ENCODE results near the gene DRD3. TPM values are rescaled to one million over a fixed set of nuclear protein-coding genes. Genes with fewer than 3 reads are reported as not detected.
A peak's percentile ranks its signal among the peaks of the same experiment; 100 is the strongest.

DRD3 gene
- total and polyA plus RNA-seq, 7 donors: not detected

GRCh38 chr3:114151091-114151490 lies 27.8 kb downstream of the DRD3 start:
- intact Hi-C loops (cut with DNase I): loop anchor here in 1 of 2 donors (10.0 kb wide), 1 partner anchor 924 kb away; no protein-coding TSS in a partner anchor
- Histone ChIP-seq H3K4me1 (peaks cover 7% of the 10 kb centered on the region), H3K27me3 (ENCODE audit: insufficient read depth in 3 of 3, low read length in 2 of 3) (no peaks in the 10 kb centered on the region), H3K9me3 (no peaks in the 10 kb centered on the region), H3K4me3 (no peak overlapping the region), H3K36me3 (ENCODE audit: insufficient read depth in 1 of 2, low read depth in 1 of 2) (no peaks in the 10 kb centered on the region), H3K27ac (no peak overlapping the region)
- no peak for TF ChIP-seq CTCF (IDR thresholded peaks at IDR 0.05)
- DNase-seq (no peak), ATAC-seq (no peak)
- 83 to 89% (median 86%) methylated on average over 3 of the region's 3 CpGs for WGBS, 3 donors

- ATAC-seq: no peak
- Histone ChIP-seq H3K27me3 (ENCODE audit: insufficient read depth in 3 of 3, low read length in 2 of 3) (no peaks in the 10 kb centered on the region), H3K4me3 (no peak overlapping the region), H3K27ac (no peak overlapping the region), H3K36me3 (ENCODE audit: insufficient read depth in 1 of 2, low read depth in 1 of 2) (no peaks in the 10 kb centered on the region), H3K9me3 (no peaks in the 10 kb centered on the region), H3K4me1 (no peaks in the 10 kb centered on the region)
- DNase-seq: no peak
- intact Hi-C loops (cut with DNase I): no loop called here
- WGBS, 3 donors: 76 to 80% (median 78%) methylated on average over 9 of the region's 9 CpGs
- no peak for TF ChIP-seq CTCF (IDR thresholded peaks at IDR 0.05)
Measured at GRCh38 chr3:114147251-114147650, 31.6 kb downstream of the DRD3 start.

GRCh38 chr3:114144909-114145688 lies 33.8 kb downstream of the DRD3 start:
- H3K4me3 ChIP-seq: no peak overlapping the region
- ATAC-seq: peak in 3 of 4 donors; percentile 27 to 39 (median 33)
- 74 to 81% (median 75%) methylated on average over 7 of the region's 7 CpGs for WGBS, 3 donors
- TF ChIP-seq CTCF (IDR thresholded peaks at IDR 0.05): no peak
- intact Hi-C loops (cut with DNase I): no loop called here
- H3K4me1 ChIP-seq: no peaks in the 10 kb centered on the region
- no peaks in the 10 kb centered on the region for H3K27me3 ChIP-seq (ENCODE audit: insufficient read depth in 3 of 3, low read length in 2 of 3)
- no peak for DNase-seq
- no peaks in the 10 kb centered on the region for H3K9me3 ChIP-seq
- H3K36me3 ChIP-seq (ENCODE audit: insufficient read depth in 1 of 2, low read depth in 1 of 2): no peaks in the 10 kb centered on the region
- H3K27ac ChIP-seq: no peak overlapping the region

GRCh38 chr3:114143817-114144216 lies 35.0 kb downstream of the DRD3 start:
- H3K27ac ChIP-seq: no peak overlapping the region
- no peaks in the 10 kb centered on the region for H3K9me3 ChIP-seq
- intact Hi-C loops (cut with DNase I): no loop called here
- H3K27me3 ChIP-seq (ENCODE audit: insufficient read depth in 3 of 3, low read length in 2 of 3): no peaks in the 10 kb centered on the region
- no peaks in the 10 kb centered on the region for H3K4me1 ChIP-seq
- DNase-seq (no peak), ATAC-seq (no peak)
- no peak for TF ChIP-seq CTCF (IDR thresholded peaks at IDR 0.05)
- no peak overlapping the region for H3K4me3 ChIP-seq
- 55 to 61% (median 58%) methylated on average over 1 of the region's 1 CpG for WGBS, 3 donors
- H3K36me3 ChIP-seq (ENCODE audit: insufficient read depth in 1 of 2, low read depth in 1 of 2): no peaks in the 10 kb centered on the region

- no peak overlapping the region for H3K27ac ChIP-seq
- no peak for TF ChIP-seq CTCF (IDR thresholded peaks at IDR 0.05)
- no peaks in the 10 kb centered on the region for H3K9me3 ChIP-seq
- no peaks in the 10 kb centered on the region for H3K27me3 ChIP-seq (ENCODE audit: insufficient read depth in 3 of 3, low read length in 2 of 3)
- H3K36me3 ChIP-seq (ENCODE audit: insufficient read depth in 1 of 2, low read depth in 1 of 2): no peaks in the 10 kb centered on the region
- DNase-seq: no peak
- H3K4me3 ChIP-seq: no peak overlapping the region
- intact Hi-C loops (cut with DNase I): no loop called here
- no peak for ATAC-seq
- no peaks in the 10 kb centered on the region for H3K4me1 ChIP-seq
- WGBS, 3 donors: 85 to 89% (median 89%) methylated on average over 3 of the region's 3 CpGs
Measured at GRCh38 chr3:114139836-114140235, 39.0 kb downstream of the DRD3 start.

All from psoas muscle (tissue), 8 donors.